K562 (cell line): ENCODE measurements around the gene AFAP1. TPM values are rescaled to one million over a fixed set of nuclear protein-coding genes. Genes with fewer than 3 reads are reported as not detected.

Experiments used
- ATAC-seq: fragments of 200-7000 bp; cut with Tn5 transposase; 3 replicates; pipeline ENCODE4 v1.9.1; 2020; ENCODE audit warnings: moderate library complexity
- BruUV-seq: library from RNA; stranded (reverse); fragments of 400-500 nt; replicated peaks from 2 replicates; lab custom pipeline; 2021; lab: Mats Ljungman, UMichigan
- CTCF ChIA-PET: fragments of 300-600 bp; formaldehyde crosslinking; extraction: SDS; loops from one replicate; lab custom pipeline; 2021; ENCODE audit warnings: low intra/inter-chr PET ratio; lab: Yijun Ruan, JAX
- POLR2A ChIA-PET: fragments of 300-600, 350-650 bp; sonication (Branson Sonifier 250); formaldehyde crosslinking; extraction: SDS; loops from one replicate; lab custom pipeline; 2021; ENCODE audit warnings: antibody characterized with exemption, inconsistent platforms; lab: Yijun Ruan, JAX
- DNase-seq, 4 experiments: peaks; one replicate each; pipeline versions ENCODE4 v3.0.0 to v3.0.0-alpha.2; 2011 to 2018; ENCODE audit warnings: low spot score in 3 of 4, mixed read lengths in 3 of 4; ENCODE audit errors: extremely low read depth in 1 of 4
- FAIRE-seq: peaks from 2 replicates; lab custom pipeline; 2011; peaks lifted over from hg19 to GRCh38; lab: Jason Lieb, UNC
- H2AFZ ChIP-seq: 2 replicates; pipeline ENCODE4 v1.6.0; 2011; ENCODE audit warnings: low read depth, low read length, control low read depth, inconsistent platforms
- H3K27ac ChIP-seq: fragments of 200-600 bp; 3 replicates; pipeline ENCODE4 v1.8.0; 2011; ENCODE audit warnings: low read depth, mild to moderate bottlenecking, control low read depth, inconsistent platforms, low read length, moderate library complexity, mixed read lengths; ENCODE audit errors: extremely low read depth
- H3K27me3 ChIP-seq, 2 experiments: fragments of 300-600 bp in 1 of 2; 2 replicates in 1 of 2; 3 replicates in 1 of 2; pipeline versions ENCODE4 v1.6.0 to v1.8.0; 2011; ENCODE audit warnings: inconsistent platforms in 2 of 2, low read length in 2 of 2, mild to moderate bottlenecking in 1 of 2, mixed read lengths in 1 of 2, moderate library complexity in 1 of 2; ENCODE audit not compliant: control insufficient read depth in 2 of 2, insufficient read depth in 2 of 2
- H3K36me3 ChIP-seq: fragments of 300-600 bp; 3 replicates; pipeline ENCODE4 v1.8.0; 2011; ENCODE audit warnings: mild to moderate bottlenecking, low read length, inconsistent platforms; ENCODE audit not compliant: control insufficient read depth, insufficient read depth
- H3K4me1 ChIP-seq, 2 experiments: fragments of 200-600 bp in 1 of 2; replicated peaks in 1 of 2; 2 replicates in 1 of 2; 3 replicates in 1 of 2; pipeline versions ENCODE4 v1.5.1 to v1.8.0; 2011; ENCODE audit warnings: inconsistent platforms in 2 of 2, low read length in 2 of 2, mild to moderate bottlenecking in 1 of 2, mixed read lengths in 1 of 2, moderate library complexity in 1 of 2; ENCODE audit not compliant: control insufficient read depth in 2 of 2, insufficient read depth in 2 of 2
- H3K4me2 ChIP-seq: 2 replicates; pipeline ENCODE4 v1.6.1; 2011; ENCODE audit warnings: low read length, control low read depth, inconsistent platforms, mixed read lengths; ENCODE audit not compliant: insufficient read depth
- H3K4me3 ChIP-seq: fragments of 200-600 bp; sonication (generic), shearing (Covaris generic); 2 replicates; pipeline ENCODE4 v1.5.1; 2016; ENCODE audit warnings: control low read depth, inconsistent platforms
- H3K79me2 ChIP-seq: fragments of 200-600 bp; 3 replicates; pipeline ENCODE4 v1.8.0; 2011; ENCODE audit warnings: low read length, inconsistent platforms; ENCODE audit not compliant: control insufficient read depth, insufficient read depth
- H3K9ac ChIP-seq, 2 experiments: 2 replicates each; pipeline versions ENCODE4 v1.6.0 to v1.6.1; 2011; ENCODE audit warnings: low read depth in 2 of 2, low read length in 2 of 2, control low read depth in 1 of 2, inconsistent platforms in 1 of 2, mild to moderate bottlenecking in 1 of 2, mixed read lengths in 1 of 2; ENCODE audit not compliant: insufficient read depth in 1 of 2
- H3K9me1 ChIP-seq: one replicate; pipeline ENCODE4 v1.6.0; 2011; ENCODE audit warnings: inconsistent platforms, mild to moderate bottlenecking, low read length, moderate library complexity; ENCODE audit not compliant: control insufficient read depth, insufficient read depth
- H3K9me3 ChIP-seq: replicated peaks from 2 replicates; pipeline ENCODE4 v1.5.1; 2011; ENCODE audit warnings: low read depth, low read length, inconsistent platforms; ENCODE audit not compliant: control insufficient read depth, insufficient read depth
- H4K20me1 ChIP-seq: replicated peaks from 2 replicates; pipeline ENCODE4 v1.6.1; 2011; ENCODE audit warnings: low read length, inconsistent platforms, mixed read lengths; ENCODE audit not compliant: control insufficient read depth, insufficient read depth
- DMBX1 ChIP-seq: fragments of 250-450 bp; sonication (Bioruptor Pico); IDR thresholded peaks from 2 replicates; pipeline ENCODE4 v1.8.0; 2022; ENCODE audit warnings: inconsistent platforms, mild to moderate bottlenecking, moderate library complexity, borderline replicate concordance
- HOXB6 ChIP-seq: fragments of 250-450 bp; sonication (Bioruptor Pico); IDR thresholded peaks from 2 replicates; pipeline ENCODE4 v1.5.1; 2022; ENCODE audit warnings: mild to moderate bottlenecking, borderline replicate concordance
- L3MBTL2 ChIP-seq: fragments of 450-650 bp; IDR thresholded peaks from 2 replicates; pipeline ENCODE4 v1.6.1; 2016; ENCODE audit warnings: mild to moderate bottlenecking, moderate library complexity
- MCM2 ChIP-seq: fragments of 450-650 bp; IDR thresholded peaks from 2 replicates; pipeline ENCODE4 v1.6.1; 2017; ENCODE audit warnings: low read depth, mild to moderate bottlenecking
- PHF21A ChIP-seq: fragments of 450-650 bp; IDR thresholded peaks from 2 replicates; pipeline ENCODE4 v1.6.1; 2017; ENCODE audit warnings: low read depth, borderline replicate concordance
- YY1 ChIP-seq, 3 experiments: IDR thresholded peaks; 2 replicates each; pipeline ENCODE4 v1.6.1; 2011; ENCODE audit warnings: low read length in 2 of 3, mild to moderate bottlenecking in 2 of 3, moderate library complexity in 2 of 3, borderline replicate concordance in 1 of 3, control low read depth in 1 of 3, low read depth in 1 of 3; ENCODE audit not compliant: insufficient read depth in 3 of 3, insufficient replicate concordance in 2 of 3, control insufficient read depth in 1 of 3, insufficient read length in 1 of 3; ENCODE audit errors: extremely low read depth in 1 of 3
- WGBS: fragments of 100-300 bp; shearing (Covaris generic); methylation state at CpG from one replicate; pipeline ENCODE4 v1.1.6; 2016; ENCODE audit warnings: low coverage, mixed read lengths; ENCODE audit not compliant: insufficient coverage; ENCODE audit errors: missing lambda C conversion rate; 5-methylcytosine and 5-hydroxymethylcytosine counted together
- in situ Hi-C: fragments of 300-500 bp; cut with MboI; formaldehyde crosslinking; loops from 4 replicates; pipeline ENCODE4 v1.15.0; 2018; ENCODE audit warnings: inconsistent platforms, mixed read lengths
- intact Hi-C: fragments of 100-400 bp; cut with micrococcal nuclease; formaldehyde crosslinking; loops from 2 replicates; pipeline ENCODE4 v1.14.2; 2022
- polyA plus RNA-seq, 8 experiments: library from polyadenylated mRNA; depleted of rRNA in 4 of 8; stranded (reverse) in 5 of 8; unstranded in 3 of 8; fragments of >200 nt; fragmentation: Nextera tagmentation in 2 of 8; fragmentation: Illumina TruSeq in 1 of 8; extraction: Ambion mirVana in 2 of 8; extraction: Trizol in 1 of 8; gene quantifications; 2 replicates each; pipeline versions ENCODE4 v1.2.1 to v1.2.3, GENCODE V29; 2011 to 2014; ENCODE audit warnings: inconsistent platforms in 1 of 8, missing spikeins in 1 of 8
- total RNA-seq, 7 experiments: library from RNA; depleted of rRNA in 6 of 7; stranded (reverse); fragments of >200 nt in 6 of 7; fragmentation: Illumina TruSeq in 2 of 7; extraction: Trizol in 2 of 7; gene quantifications; 2 replicates each; pipeline versions ENCODE4 v1.2.1 to v1.2.3, GENCODE V29; 2011 to 2021; ENCODE audit warnings: low replicate concordance in 1 of 7
- TF ChIP-seq, protein P1 (sequence below), 3 experiments: IDR thresholded peaks in 2 of 3; conservative IDR thresholded peaks in 1 of 3; 2 replicates each; pipeline ENCODE4 v1.5.1; 2011 to 2012; ENCODE audit warnings: low read length in 3 of 3, mild to moderate bottlenecking in 3 of 3, control low read depth in 2 of 3, improper control_type of control experiment in 1 of 3, inconsistent platforms in 1 of 3, low read depth in 1 of 3, mixed read lengths in 1 of 3, moderate library complexity in 1 of 3; ENCODE audit not compliant: insufficient read depth in 2 of 3

AFAP1 gene
- total and polyA plus RNA-seq, 9 of the 15 experiments (the other 6 are each of a cell fraction or from before 2014, with no cell fraction given), result 0.07 to 0.42 (median 0.12) TPM; not detected in 1

DNA sequence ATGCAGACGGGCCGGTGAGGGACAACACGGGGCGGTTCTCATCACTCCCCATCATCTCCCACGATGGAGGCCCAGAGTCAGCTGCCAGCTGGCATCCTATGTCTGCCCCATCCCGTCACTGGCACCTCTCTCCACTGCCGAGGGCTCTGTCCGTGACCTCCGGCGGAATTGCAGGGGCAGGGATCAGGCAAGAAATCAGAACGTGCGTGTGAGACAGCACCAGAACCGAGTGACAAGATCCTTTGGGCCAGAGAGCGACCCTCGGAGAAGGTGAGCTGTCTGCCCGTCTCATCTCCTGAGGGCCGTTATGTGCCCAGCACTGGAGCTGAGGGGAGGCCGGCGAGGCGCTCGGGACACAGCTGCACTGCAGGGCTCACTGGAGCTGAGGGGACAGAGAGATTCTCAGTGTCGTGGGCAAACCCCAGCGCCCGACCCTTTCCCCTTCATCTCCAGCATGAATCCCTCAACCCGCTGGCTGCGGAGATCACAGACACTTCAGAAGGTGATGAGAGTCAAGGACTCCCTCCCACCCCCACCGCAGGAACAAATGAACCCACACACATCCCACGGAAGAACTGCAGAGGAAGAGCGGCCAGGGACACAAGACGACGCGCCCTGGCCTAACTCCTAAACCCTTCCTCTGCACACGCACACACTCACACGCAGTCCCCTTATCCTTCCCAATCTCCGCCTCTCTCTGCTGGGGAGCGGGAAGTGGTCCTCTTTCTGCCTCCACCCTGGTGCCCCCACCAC is 128.7 kb downstream of the AFAP1 start:
- no peak for DNase-seq
- Histone ChIP-seq H3K4me2 (no peak overlapping the region), H3K27ac (no peak overlapping the region), H3K4me1 (no peaks in the 10 kb centered on the region; a peak in 2 of 5 replicates), H3K9ac (no peak overlapping the region), H2AFZ (no peak overlapping the region), H3K79me2 (no peaks in the 10 kb centered on the region), H3K4me3 (no peak overlapping the region), H3K27me3 (peaks cover 50 to 70% of the 10 kb centered on the region in 2 experiments), H4K20me1 (0 out of 2 replicates have a peak, but pooled peaks cover 4% of the 10 kb centered on the region), H3K9me1 (no peaks in the 10 kb centered on the region)
- CTCF ChIA-PET, result no interaction called here
- FAIRE-seq, result no peak
- ATAC-seq, result no peak
- WGBS, result 3% methylated on average over 35 of the region's 36 CpGs
- in situ Hi-C loops, result no loop called here
- POLR2A ChIA-PET, result interaction anchor here (0.6 kb wide), 1 partner anchor 59 kb away, joined by 3 read pairs; no protein-coding TSS in a partner anchor
- TF ChIP-seq PHF21A, result no peak
- no peak for TF ChIP-seq L3MBTL2
- no peak for TF ChIP-seq DMBX1
- TF ChIP-seq, protein P1, sequence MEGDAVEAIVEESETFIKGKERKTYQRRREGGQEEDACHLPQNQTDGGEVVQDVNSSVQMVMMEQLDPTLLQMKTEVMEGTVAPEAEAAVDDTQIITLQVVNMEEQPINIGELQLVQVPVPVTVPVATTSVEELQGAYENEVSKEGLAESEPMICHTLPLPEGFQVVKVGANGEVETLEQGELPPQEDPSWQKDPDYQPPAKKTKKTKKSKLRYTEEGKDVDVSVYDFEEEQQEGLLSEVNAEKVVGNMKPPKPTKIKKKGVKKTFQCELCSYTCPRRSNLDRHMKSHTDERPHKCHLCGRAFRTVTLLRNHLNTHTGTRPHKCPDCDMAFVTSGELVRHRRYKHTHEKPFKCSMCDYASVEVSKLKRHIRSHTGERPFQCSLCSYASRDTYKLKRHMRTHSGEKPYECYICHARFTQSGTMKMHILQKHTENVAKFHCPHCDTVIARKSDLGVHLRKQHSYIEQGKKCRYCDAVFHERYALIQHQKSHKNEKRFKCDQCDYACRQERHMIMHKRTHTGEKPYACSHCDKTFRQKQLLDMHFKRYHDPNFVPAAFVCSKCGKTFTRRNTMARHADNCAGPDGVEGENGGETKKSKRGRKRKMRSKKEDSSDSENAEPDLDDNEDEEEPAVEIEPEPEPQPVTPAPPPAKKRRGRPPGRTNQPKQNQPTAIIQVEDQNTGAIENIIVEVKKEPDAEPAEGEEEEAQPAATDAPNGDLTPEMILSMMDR (IDR thresholded peaks at IDR 0.05 in 2 of 3, conservative IDR thresholded peaks at IDR 0.05 in 1 of 3; ENCODE audit: insufficient read depth in 2 of 3, low read depth in 1 of 3, low read length in 3 of 3), result no peak
- no peak for TF ChIP-seq YY1 (IDR thresholded peaks at IDR 0.05; ENCODE audit: borderline replicate concordance in 1 of 3, control insufficient read depth in 1 of 3, extremely low read depth in 1 of 3, insufficient read depth in 3 of 3, insufficient read length in 1 of 3, insufficient replicate concordance in 2 of 3, low read depth in 1 of 3, low read length in 2 of 3)
- TF ChIP-seq HOXB6 (CRISPR knock-in tag), result no peak
- TF ChIP-seq MCM2, result no peak
- TF ChIP-seq, all 486 proteins: peak for 0
- no TSS peak for BruUV-seq
- intact Hi-C loops, result no loop called here
- Histone ChIP-seq H3K9me3 (no peaks in the 10 kb centered on the region), H3K36me3 (no peaks in the 10 kb centered on the region)
